Glutamatergic neuron (in vitro differentiated cells): ENCODE measurements around the gene NAV2. TPM values are rescaled to one million over a fixed set of nuclear protein-coding genes. Genes with fewer than 3 reads are reported as not detected.

Source experiments
- DNase-seq: peaks from one replicate; pipeline ENCODE4 v3.0.0; 2022
- H3K27ac Mint-ChIP-seq: one replicate; pipeline ENCODE4 v1.8.0; 2020; ENCODE audit warnings: mild to moderate bottlenecking, mixed read lengths, inconsistent platforms; ENCODE audit not compliant: unreplicated experiment
- H3K27me3 Mint-ChIP-seq: one replicate; pipeline ENCODE4 v1.8.0; 2020; ENCODE audit warnings: mild to moderate bottlenecking, moderate library complexity, mixed read lengths, inconsistent platforms; ENCODE audit not compliant: unreplicated experiment
- H3K36me3 Mint-ChIP-seq: one replicate; pipeline ENCODE4 v1.8.0; 2020; ENCODE audit warnings: mild to moderate bottlenecking, mixed read lengths, inconsistent platforms; ENCODE audit not compliant: unreplicated experiment
- H3K4me1 Mint-ChIP-seq: one replicate; pipeline ENCODE4 v1.8.0; 2020; ENCODE audit warnings: mild to moderate bottlenecking, low read depth, mixed read lengths, inconsistent platforms; ENCODE audit not compliant: unreplicated experiment
- H3K4me3 Mint-ChIP-seq: one replicate; pipeline ENCODE4 v1.8.0; 2020; ENCODE audit warnings: mild to moderate bottlenecking, mixed read lengths, inconsistent platforms; ENCODE audit not compliant: unreplicated experiment
- H3K9me3 Mint-ChIP-seq: one replicate; pipeline ENCODE4 v1.8.0; 2020; ENCODE audit warnings: mild to moderate bottlenecking, moderate library complexity, mixed read lengths, inconsistent platforms; ENCODE audit not compliant: unreplicated experiment
- CTCF ChIP-seq: fragments of 200-600 bp; sonication (generic); IDR thresholded peaks from one replicate; pipeline ENCODE4 v1.5.0; 2021; ENCODE audit not compliant: partially characterized antibody, unreplicated experiment
- total RNA-seq: library from RNA; stranded (reverse); fragmentation: NEBNext Ultra II Directional; extraction: Animal tissue kit (Norgen Biotek cat#: 25700); gene quantifications from one replicate; pipeline ENCODE4 v1.2.1, GENCODE V29; 2021; ENCODE audit not compliant: unreplicated experiment

Gene NAV2
- total RNA-seq, 1 donor from 2014 or later, result 117 TPM

GRCh38 chr11:19994672-19995071, 282.0 kb downstream of the NAV2 start:
- Mint-ChIP-seq H3K36me3 (peaks cover 11% of the 10 kb centered on the region), H3K9me3 (peaks cover 8% of the 10 kb centered on the region), H3K4me1 (peaks cover 1% of the 10 kb centered on the region), H3K27me3 (peaks cover 9% of the 10 kb centered on the region), H3K27ac (no peak overlapping the region), H3K4me3 (no peak overlapping the region)
- TF ChIP-seq CTCF, result no peak
- no peak for DNase-seq

- H3K27me3 Mint-ChIP-seq, result peaks cover 13% of the 10 kb centered on the region
- peaks cover 10% of the 10 kb centered on the region for H3K9me3 Mint-ChIP-seq
- H3K4me1 Mint-ChIP-seq, result peaks cover 6% of the 10 kb centered on the region
- no peak overlapping the region for H3K4me3 Mint-ChIP-seq
- H3K36me3 Mint-ChIP-seq, result peaks cover 11% of the 10 kb centered on the region
- H3K27ac Mint-ChIP-seq, result no peak overlapping the region
- no peak for DNase-seq
- TF ChIP-seq CTCF, result no peak
Observed at GRCh38 chr11:19995145-19995544, 282.5 kb downstream of the NAV2 start.

- Mint-ChIP-seq H3K27me3 (peaks cover 19% of the 10 kb centered on the region), H3K4me1 (peaks cover 19% of the 10 kb centered on the region), H3K9me3 (peaks cover 15% of the 10 kb centered on the region), H3K27ac (no peak overlapping the region), H3K36me3 (peaks cover 11% of the 10 kb centered on the region), H3K4me3 (no peak overlapping the region)
- no peak for TF ChIP-seq CTCF
- DNase-seq, result no peak
Observed at GRCh38 chr11:19996571-19996970, 283.9 kb downstream of the NAV2 start.

GRCh38 chr11:20000022-20000350, 287.3 kb downstream of the NAV2 start:
- Mint-ChIP-seq H3K27me3 (peaks cover 16% of the 10 kb centered on the region), H3K4me1 (peaks cover 21% of the 10 kb centered on the region), H3K36me3 (no peaks in the 10 kb centered on the region), H3K9me3 (peaks cover 19% of the 10 kb centered on the region), H3K27ac (peak overlapping the region; percentile 73), H3K4me3 (peak overlapping the region; percentile 53)
- DNase-seq, result no peak
- TF ChIP-seq CTCF, result no peak

- Mint-ChIP-seq H3K4me1 (peaks cover 21% of the 10 kb centered on the region), H3K27ac (peak overlapping the region; percentile 73), H3K4me3 (peak overlapping the region; percentile 53), H3K9me3 (peaks cover 19% of the 10 kb centered on the region), H3K27me3 (peaks cover 16% of the 10 kb centered on the region), H3K36me3 (no peaks in the 10 kb centered on the region)
- DNase-seq, result peak; percentile 52
- TF ChIP-seq CTCF, result no peak
Observed at GRCh38 chr11:20000351-20001134, 287.9 kb downstream of the NAV2 start.
